Trophoblast cell (in vitro differentiated cells and primary cell): ENCODE data around the gene CCDC187.

ENCODE experiments used
- DNase-seq, 2 donors: peaks; one replicate each; pipeline ENCODE4 v3.0.0-alpha.2; 2016
- H2AFZ ChIP-seq: 2 replicates; pipeline ENCODE4 v1.6.1; 2013; ENCODE audit warnings: low read length, moderate library complexity, mild to moderate bottlenecking; ENCODE audit not compliant: insufficient read depth, poor library complexity
- H2AK5ac ChIP-seq: 2 replicates; pipeline ENCODE4 v1.6.1; 2013; ENCODE audit warnings: mild to moderate bottlenecking, low read length
- H2BK120ac ChIP-seq: 2 replicates; pipeline ENCODE4 v1.6.1; 2013; ENCODE audit warnings: low read length, mild to moderate bottlenecking, moderate library complexity; ENCODE audit not compliant: insufficient read depth, poor library complexity
- H2BK12ac ChIP-seq: 2 replicates; pipeline ENCODE4 v1.6.1; 2013; ENCODE audit warnings: mild to moderate bottlenecking, low read length, moderate library complexity
- H2BK5ac ChIP-seq: 2 replicates; pipeline ENCODE4 v1.6.1; 2013; ENCODE audit warnings: low read length, low read depth, moderate library complexity, mild to moderate bottlenecking; ENCODE audit not compliant: poor library complexity
- H3K14ac ChIP-seq: 2 replicates; pipeline ENCODE4 v1.6.1; 2013; ENCODE audit warnings: mild to moderate bottlenecking, low read length
- H3K18ac ChIP-seq: 2 replicates; pipeline ENCODE4 v1.6.1; 2013; ENCODE audit warnings: mild to moderate bottlenecking, low read length
- H3K23ac ChIP-seq: 2 replicates; pipeline ENCODE4 v1.6.1; 2013; ENCODE audit warnings: low read length
- H3K27ac ChIP-seq: 2 replicates; pipeline ENCODE4 v1.5.1; 2013; ENCODE audit warnings: low read depth, mild to moderate bottlenecking, inconsistent platforms, low read length, moderate library complexity
- H3K27me3 ChIP-seq: 2 replicates; pipeline ENCODE4 v1.6.1; 2013; ENCODE audit warnings: inconsistent platforms, mild to moderate bottlenecking, low read length, moderate library complexity; ENCODE audit not compliant: insufficient read depth
- H3K36me3 ChIP-seq, 2 experiments: 1 replicate in 1 of 2; 2 replicates in 1 of 2; pipeline ENCODE4 v1.6.1; 2013; ENCODE audit warnings: low read length in 2 of 2, mild to moderate bottlenecking in 2 of 2, moderate library complexity in 1 of 2; ENCODE audit not compliant: insufficient read depth in 2 of 2, control insufficient read depth in 1 of 2
- H3K4ac ChIP-seq: 2 replicates; pipeline ENCODE4 v1.6.1; 2013; ENCODE audit warnings: low read depth, mild to moderate bottlenecking, low read length, moderate library complexity
- H3K4me1 ChIP-seq, 2 experiments: 1 replicate in 1 of 2; 2 replicates in 1 of 2; pipeline ENCODE4 v1.6.1; 2013; ENCODE audit warnings: low read length in 2 of 2, mild to moderate bottlenecking in 2 of 2, moderate library complexity in 1 of 2; ENCODE audit not compliant: insufficient read depth in 2 of 2, control insufficient read depth in 1 of 2
- H3K4me2 ChIP-seq: 2 replicates; pipeline ENCODE4 v1.6.1; 2013; ENCODE audit warnings: inconsistent platforms, mild to moderate bottlenecking, low read length, moderate library complexity
- H3K4me3 ChIP-seq: 2 replicates; pipeline ENCODE4 v1.5.1; 2013; ENCODE audit warnings: mild to moderate bottlenecking, low read depth, low read length, inconsistent platforms
- H3K79me1 ChIP-seq: one replicate; pipeline ENCODE4 v1.6.1; 2013; ENCODE audit warnings: low read length
- H3K79me2 ChIP-seq: 2 replicates; pipeline ENCODE4 v1.6.1; 2013; ENCODE audit warnings: low read length, mild to moderate bottlenecking; ENCODE audit not compliant: control insufficient read depth, insufficient read depth, poor library complexity
- H3K9ac ChIP-seq: 2 replicates; pipeline ENCODE4 v1.6.1; 2013; ENCODE audit warnings: mild to moderate bottlenecking, low read length
- H3K9me3 ChIP-seq: 2 replicates; pipeline ENCODE4 v1.6.1; 2013; ENCODE audit warnings: low read depth, mild to moderate bottlenecking, control low read depth, inconsistent platforms, low read length; ENCODE audit not compliant: insufficient read depth
- H4K12ac ChIP-seq: 2 replicates; pipeline ENCODE4 v1.6.1; 2013; ENCODE audit warnings: low read depth, mild to moderate bottlenecking, low read length, moderate library complexity
- H4K8ac ChIP-seq: 2 replicates; pipeline ENCODE4 v1.6.1; 2013; ENCODE audit warnings: low read depth, mild to moderate bottlenecking, low read length, moderate library complexity
- H4K91ac ChIP-seq: one replicate; pipeline ENCODE4 v1.6.1; 2013; ENCODE audit warnings: low read depth, mild to moderate bottlenecking, low read length, moderate library complexity
- WGBS: extraction: QIAGEN DNeasy Blood & Tissue Kit; methylation state at CpG from one replicate; pipeline ENCODE4 v1.1.7; 2013; ENCODE audit warnings: missing lambda C conversion rate; ENCODE audit not compliant: insufficient read length, insufficient coverage; ENCODE audit errors: extremely low coverage; 5-methylcytosine and 5-hydroxymethylcytosine counted together

The CCDC187 gene

GRCh38 chr9:136335296-136336155, 31.6 kb upstream of the CCDC187 start:
- Histone ChIP-seq H3K27me3 (no peaks in the 10 kb centered on the region), H3K79me1 (no peaks in the 10 kb centered on the region), H4K12ac (no peak overlapping the region), H2BK12ac (no peak overlapping the region), H3K18ac (no peak overlapping the region), H3K79me2 (no peaks in the 10 kb centered on the region), H4K91ac (no peak overlapping the region), H2AFZ (no peak overlapping the region), H3K9ac (no peak overlapping the region), H3K4me2 (no peak overlapping the region), H3K4ac (no peak overlapping the region), H3K36me3 (peaks cover 42 to 52% of the 10 kb centered on the region in 2 experiments), H3K4me1 (no peaks in the 10 kb centered on the region), H3K23ac (no peak overlapping the region), H4K8ac (no peak overlapping the region), H3K9me3 (no peaks in the 10 kb centered on the region), H2BK120ac (no peak overlapping the region), H2BK5ac (no peak overlapping the region), H2AK5ac (no peak overlapping the region), H3K27ac (no peak overlapping the region), H3K4me3 (no peak overlapping the region), H3K14ac (no peak overlapping the region)
- WGBS: no CpG with 5 or more reads among the region's 26 CpGs
- no peak for DNase-seq

- Histone ChIP-seq H3K4ac (no peak overlapping the region), H2BK5ac (no peak overlapping the region), H4K8ac (no peak overlapping the region), H3K14ac (no peak overlapping the region), H3K79me1 (no peaks in the 10 kb centered on the region), H3K27ac (no peak overlapping the region), H2BK12ac (no peak overlapping the region), H3K9me3 (no peaks in the 10 kb centered on the region), H2BK120ac (no peak overlapping the region), H3K4me1 (no peaks in the 10 kb centered on the region), H2AK5ac (no peak overlapping the region), H3K27me3 (no peaks in the 10 kb centered on the region), H3K4me2 (no peak overlapping the region), H3K79me2 (no peaks in the 10 kb centered on the region), H3K4me3 (no peak overlapping the region), H3K23ac (no peak overlapping the region), H3K9ac (no peak overlapping the region), H3K36me3 (peaks cover 34 to 46% of the 10 kb centered on the region in 2 experiments), H4K91ac (no peak overlapping the region), H2AFZ (no peak overlapping the region), H4K12ac (no peak overlapping the region), H3K18ac (no peak overlapping the region)
- no CpG with 5 or more reads among the region's 21 CpGs for WGBS
- no peak for DNase-seq
Observed at GRCh38 chr9:136334541-136334940, 30.6 kb upstream of the CCDC187 start.

- Histone ChIP-seq H3K9ac (no peak overlapping the region), H3K23ac (no peak overlapping the region), H4K91ac (no peak overlapping the region), H3K4me3 (no peak overlapping the region), H3K27ac (no peak overlapping the region), H2BK120ac (no peak overlapping the region), H2AFZ (no peak overlapping the region), H3K4ac (no peak overlapping the region), H2AK5ac (no peak overlapping the region), H4K8ac (no peak overlapping the region), H3K14ac (no peak overlapping the region), H3K36me3 (peaks cover 33 to 43% of the 10 kb centered on the region in 2 experiments), H3K79me1 (no peaks in the 10 kb centered on the region), H2BK12ac (no peak overlapping the region), H2BK5ac (no peak overlapping the region), H3K18ac (no peak overlapping the region), H4K12ac (no peak overlapping the region), H3K79me2 (no peaks in the 10 kb centered on the region), H3K4me2 (no peak overlapping the region), H3K27me3 (no peaks in the 10 kb centered on the region), H3K4me1 (peaks cover 2 to 9% of the 10 kb centered on the region in 2 experiments), H3K9me3 (no peaks in the 10 kb centered on the region)
- DNase-seq: no peak
- no CpG with 5 or more reads among the region's 17 CpGs for WGBS
Observed at GRCh38 chr9:136333486-136333885, 29.6 kb upstream of the CCDC187 start.

- peaks cover 28 to 40% of the 10 kb centered on the region in 2 experiments for H3K36me3 ChIP-seq
- no peak overlapping the region for H2AK5ac ChIP-seq
- H3K27me3 ChIP-seq: no peaks in the 10 kb centered on the region
- peaks cover 1% of the 10 kb centered on the region for H3K79me2 ChIP-seq
- no peak overlapping the region for H2BK5ac ChIP-seq
- no peak overlapping the region for H3K27ac ChIP-seq
- no peak overlapping the region for H4K12ac ChIP-seq
- no peak overlapping the region for H3K9ac ChIP-seq
- no peak overlapping the region for H3K4ac ChIP-seq
- H3K4me2 ChIP-seq: no peak overlapping the region
- H2BK12ac ChIP-seq: no peak overlapping the region
- H3K14ac ChIP-seq: no peak overlapping the region
- H4K8ac ChIP-seq: no peak overlapping the region
- H3K4me1 ChIP-seq: peaks cover 7 to 14% of the 10 kb centered on the region in 2 experiments
- H3K18ac ChIP-seq: no peak overlapping the region
- H3K4me3 ChIP-seq: no peak overlapping the region
- no CpG with 5 or more reads among the region's 12 CpGs for WGBS
- H4K91ac ChIP-seq: no peak overlapping the region
- H3K23ac ChIP-seq: no peak overlapping the region
- no peak for DNase-seq
- H3K79me1 ChIP-seq: peaks cover 3% of the 10 kb centered on the region
- H2BK120ac ChIP-seq: no peak overlapping the region
- no peak overlapping the region for H2AFZ ChIP-seq
- H3K9me3 ChIP-seq: no peaks in the 10 kb centered on the region
Observed at GRCh38 chr9:136333045-136333444, 29.2 kb upstream of the CCDC187 start.
